Measurements from ENCODE around the gene GPC6.

DNA sequence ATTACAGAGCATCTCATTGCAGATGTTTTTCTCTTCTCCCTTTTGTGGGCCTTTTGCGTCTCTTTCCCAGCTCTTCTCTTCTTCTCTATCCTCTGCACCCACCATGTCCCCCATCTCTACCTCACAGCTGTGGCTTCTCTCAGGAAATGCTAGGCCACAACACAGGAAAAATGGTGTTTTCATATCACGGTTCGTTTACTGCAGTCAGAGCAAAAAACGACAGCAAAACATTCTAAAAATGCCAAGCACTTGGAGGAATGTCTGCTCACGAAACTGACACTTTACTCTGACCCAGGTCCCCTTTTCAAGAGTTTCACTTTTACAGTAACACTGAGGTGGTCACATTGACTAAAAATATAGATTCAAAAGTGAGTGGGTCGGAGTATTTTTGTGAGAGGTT, 1100.7 kb downstream of the GPC6 start:
- TF ChIP-seq CTCF (IDR thresholded peaks at IDR 0.05; ENCODE audit: insufficient read depth, low read length, poor library complexity, severe bottlenecking), result no peak
- TF ChIP-seq EZH2phosphoT487 (conservative IDR thresholded peaks at IDR 0.05; ENCODE audit: low read length), result no peak
